HG02943 (cell line): ENCODE data around the gene PRXL2A.
"Not testable (repeated sequence)": the region's sequence is repeated elsewhere in the genome, so short reads cannot be mapped to it uniquely, and the experiment has no call there.

ENCODE experiments used
- ATAC-seq: cut with Tn5 transposase; IDR thresholded peaks from one replicate; pipeline ENCODE4 v1.9.1; 2021; ENCODE audit warnings: mild to moderate bottlenecking, low read depth, moderate library complexity; ENCODE audit not compliant: unreplicated experiment

Gene PRXL2A

DNA sequence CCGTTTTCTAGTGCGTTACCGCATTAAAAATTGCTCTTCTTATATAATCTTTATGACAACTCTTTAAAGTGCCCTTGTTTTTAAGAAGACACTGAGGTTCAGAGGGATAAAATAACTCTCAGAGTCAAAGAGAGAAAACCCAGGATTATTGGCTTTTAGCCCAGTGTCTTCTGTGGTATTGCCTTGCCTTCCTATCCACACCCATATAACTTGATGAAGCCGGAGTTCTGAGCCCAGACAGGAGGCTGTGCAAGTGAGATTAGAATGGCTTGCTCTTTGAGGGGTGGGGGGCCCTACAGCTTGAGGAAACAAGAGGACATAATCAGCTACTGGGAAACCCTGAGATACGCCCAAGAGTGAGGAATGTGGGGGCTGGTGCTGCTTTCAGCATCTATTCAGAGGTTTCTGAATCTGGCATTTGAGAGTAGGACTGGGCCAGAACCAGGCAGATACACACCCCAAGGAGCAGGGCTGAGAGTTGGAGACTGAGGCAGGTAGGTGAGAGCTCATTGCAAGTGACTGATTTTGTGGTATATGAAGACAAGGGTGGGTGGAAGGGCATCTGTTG, 2.3 kb downstream of the PRXL2A start:
- ATAC-seq = no peak

DNA sequence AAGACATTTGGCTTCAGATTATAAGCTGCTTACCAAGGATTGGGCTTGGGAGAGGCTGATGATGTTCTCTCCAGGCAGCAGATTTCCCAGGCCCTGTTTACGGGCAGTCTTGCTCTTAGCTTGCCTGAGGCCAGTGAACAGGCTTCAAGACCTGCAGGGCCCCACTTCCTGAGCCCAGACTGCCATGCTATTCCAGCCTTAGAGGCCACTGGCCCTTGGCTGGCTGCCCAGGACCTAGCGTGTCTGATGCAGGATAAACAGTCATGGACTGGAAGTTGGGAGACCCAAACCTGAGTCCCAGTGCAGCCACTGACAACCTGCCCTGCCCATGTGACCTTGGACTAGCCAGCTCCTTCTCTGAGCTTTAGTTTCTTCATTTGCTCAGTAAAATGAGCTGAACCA, 2.9 kb downstream of the PRXL2A start:
- no peak for ATAC-seq

DNA sequence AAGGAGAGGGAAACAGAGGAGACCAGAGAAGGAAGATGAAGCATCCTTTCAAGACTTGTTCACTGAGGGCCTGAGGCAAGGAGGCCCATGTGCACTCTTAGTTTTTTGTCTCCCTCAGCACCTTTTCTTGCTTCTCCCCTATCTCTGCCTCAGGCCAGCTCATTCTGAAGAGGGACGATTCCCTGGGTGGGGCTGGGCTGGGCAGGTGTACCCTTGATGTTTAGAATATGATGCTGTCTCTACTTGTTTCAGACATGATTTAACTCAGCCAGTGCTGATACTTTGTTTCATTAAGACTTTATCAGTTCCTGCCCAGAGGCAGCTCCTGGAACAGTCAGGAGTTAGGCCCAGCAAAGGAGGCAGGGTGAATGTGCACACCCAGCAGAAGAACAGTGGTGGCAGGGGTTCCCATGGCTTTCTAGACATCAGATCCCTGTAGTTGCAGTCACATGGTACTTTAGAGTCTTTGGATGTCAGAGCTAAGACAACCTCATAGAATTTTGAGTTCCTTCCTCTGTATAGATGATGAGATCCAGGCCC, 3.4 kb downstream of the PRXL2A start:
- ATAC-seq = no peak

DNA sequence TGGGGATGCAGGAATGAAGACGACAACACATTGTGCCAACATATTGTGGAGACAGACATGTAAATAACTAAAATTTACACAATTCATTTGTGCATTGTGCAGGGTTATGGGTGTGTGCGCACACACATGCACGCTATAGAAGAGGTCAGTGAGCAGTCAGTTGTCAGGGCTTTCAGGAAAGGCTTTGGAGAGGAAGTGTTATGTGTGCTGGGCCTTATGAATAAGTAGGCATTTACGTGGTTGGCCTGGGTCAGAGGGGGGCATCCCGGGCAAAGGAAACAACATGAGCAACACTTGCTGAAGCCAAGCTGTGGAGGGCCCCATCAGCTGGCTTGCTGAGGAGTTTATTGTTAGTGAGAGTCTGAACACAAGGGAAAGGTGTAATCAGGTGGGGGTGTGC, 4.1 kb downstream of the PRXL2A start:
- no peak for ATAC-seq

DNA sequence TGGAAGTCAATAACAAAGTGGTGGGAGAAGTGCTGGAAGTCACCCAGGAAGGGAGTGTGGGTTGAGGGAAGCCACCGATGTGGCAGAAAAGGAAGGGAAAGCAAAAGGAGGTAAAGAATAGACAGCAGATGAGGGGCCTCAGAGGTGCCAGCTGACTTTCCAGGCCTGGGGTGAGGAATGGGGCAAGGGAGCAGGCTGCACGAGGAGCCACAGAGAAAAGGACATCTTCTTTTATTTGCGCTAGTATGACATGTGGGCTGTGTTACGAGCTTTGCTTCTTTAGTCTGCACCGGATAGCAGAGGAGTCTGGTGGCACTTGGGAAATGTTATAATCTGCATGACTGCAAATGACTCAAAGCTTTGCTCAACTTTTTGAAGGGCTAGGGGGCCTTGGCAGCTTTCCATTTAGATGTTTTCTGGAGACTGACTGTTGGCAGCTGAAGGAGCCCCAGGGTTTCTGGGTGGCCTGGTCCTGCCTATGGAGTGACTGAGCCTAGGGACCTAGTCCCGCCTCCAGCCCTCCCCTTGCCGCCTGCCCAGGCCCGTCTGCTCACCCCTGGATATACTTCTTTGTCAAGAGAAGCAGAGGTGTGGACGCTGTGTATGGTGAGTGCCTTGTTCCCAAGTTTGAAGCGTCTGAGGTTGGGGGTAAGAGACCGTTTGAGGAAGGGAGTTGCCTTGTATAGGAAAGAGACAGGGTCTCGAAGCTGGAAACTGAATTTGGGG, 5.1 kb downstream of the PRXL2A start:
- ATAC-seq = no peak

DNA sequence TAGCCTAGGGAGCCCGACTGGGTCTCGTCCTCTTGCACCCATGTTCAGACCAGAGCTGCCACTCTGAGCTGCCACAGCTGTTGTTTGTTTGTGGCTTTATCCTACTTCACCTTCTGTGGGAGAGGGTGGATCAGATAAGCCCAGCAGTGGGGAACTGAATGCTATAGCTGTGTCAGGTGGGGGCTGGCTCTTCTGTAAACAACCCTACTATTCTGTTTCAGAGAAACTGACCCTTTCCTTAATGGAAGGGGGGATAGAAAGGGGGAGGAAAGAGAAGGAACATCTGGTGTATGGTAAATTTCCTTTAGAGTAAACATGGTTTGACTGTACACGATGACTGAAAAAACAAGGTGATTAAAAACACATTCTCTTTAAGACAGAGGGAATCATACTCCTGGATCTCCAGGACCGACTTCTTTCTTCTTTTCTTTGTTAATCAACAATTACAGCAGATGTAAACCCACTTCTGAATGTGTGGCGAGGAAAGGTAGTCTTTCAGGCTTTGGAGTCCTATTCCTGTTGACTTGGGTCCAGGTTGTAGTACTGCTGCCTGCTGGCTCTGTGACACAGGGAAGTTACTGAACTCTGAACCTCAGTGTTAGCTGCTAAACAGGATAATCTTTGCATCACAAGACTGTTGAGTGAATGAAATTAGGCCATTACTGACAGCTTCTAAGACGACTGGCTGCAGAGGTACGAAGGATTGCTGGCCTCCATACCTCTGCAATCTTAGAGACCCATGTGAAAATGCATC, 6.0 kb downstream of the PRXL2A start:
- ATAC-seq = no peak

DNA sequence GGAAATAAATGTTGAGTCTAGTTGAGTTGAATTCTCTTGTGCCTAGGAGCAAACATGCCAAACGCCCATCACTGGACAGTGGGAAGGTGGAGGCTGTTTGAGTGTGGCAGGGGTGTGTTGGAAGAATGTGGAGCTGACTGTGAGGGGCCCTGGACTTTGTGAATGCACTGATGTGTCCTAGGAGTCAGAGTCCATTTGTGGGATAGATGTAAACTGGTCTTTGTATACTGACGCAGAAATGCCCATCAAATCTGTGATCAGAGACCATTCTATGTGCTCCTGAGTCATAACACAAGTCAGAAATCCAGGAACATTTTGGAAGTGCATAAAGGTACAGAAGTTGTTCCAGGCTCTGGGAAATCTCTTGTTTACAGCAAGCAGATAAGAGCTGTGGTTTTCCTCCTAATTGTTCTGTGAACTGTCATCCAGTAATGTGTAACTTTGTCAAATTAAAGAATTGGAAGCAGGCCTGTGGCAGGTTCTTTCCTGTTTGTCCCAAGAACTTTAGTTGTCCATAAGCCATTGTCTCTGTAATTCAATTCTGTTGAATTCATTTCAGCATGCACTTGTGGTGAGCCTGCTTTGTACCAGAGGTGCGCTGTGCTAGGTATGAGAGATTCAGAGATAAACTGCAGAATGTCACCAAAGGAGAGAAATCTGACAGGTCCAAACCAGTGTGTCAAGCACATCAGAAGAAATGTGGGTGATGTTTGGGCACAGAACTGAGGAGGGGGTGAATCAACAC, 7.6 kb downstream of the PRXL2A start:
- no peak for ATAC-seq

DNA sequence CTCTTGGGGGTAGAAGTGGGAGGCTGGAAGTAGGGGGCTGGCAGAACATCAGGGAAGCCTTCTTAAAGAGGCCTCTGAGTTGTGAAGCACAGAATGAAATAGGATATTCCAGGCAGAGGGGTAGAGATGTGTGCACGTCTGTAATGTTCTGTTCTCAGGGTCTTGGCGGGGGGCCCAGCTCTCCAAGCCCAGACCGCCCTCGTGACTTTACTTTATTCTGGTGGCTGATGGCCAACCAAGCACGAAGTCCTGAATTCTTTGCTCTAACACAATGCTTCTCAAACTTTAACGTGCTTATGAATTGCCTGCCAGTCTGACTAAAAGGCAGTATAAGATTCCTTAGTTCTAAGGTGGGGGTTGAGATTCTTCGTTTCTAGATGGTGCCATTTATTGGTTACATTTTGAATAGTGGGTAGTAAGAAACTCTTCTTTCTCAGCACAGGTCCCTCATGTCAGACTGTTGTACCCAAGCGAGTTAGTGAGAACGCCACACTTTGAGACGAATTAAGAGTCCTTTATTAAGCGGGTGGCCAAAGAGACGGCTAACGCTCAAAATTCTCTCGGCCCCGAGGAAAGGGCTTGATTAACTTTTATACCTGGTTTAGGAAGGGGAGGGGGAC, 8.2 kb downstream of the PRXL2A start:
- no peak for ATAC-seq

DNA sequence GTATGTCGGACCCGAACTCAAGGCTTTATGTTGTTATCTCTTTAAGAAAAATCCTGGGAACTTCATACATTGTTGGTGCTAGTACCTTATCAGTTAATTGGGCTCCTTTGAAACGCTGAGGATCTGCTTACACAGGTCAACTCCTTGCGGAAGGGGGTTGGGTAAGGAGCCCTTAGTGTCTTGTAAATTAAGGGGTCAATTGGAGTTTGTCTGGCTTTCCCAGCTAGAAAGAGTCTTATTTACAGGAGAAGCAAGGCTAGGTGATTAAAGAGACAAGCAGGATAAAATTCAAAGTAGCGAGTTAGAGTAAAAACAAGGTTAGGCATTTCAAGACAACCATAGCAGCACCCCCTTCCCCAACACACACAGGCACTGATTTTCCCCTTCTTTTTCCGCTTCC, 8.9 kb downstream of the PRXL2A start:
- not testable (repeated sequence) for ATAC-seq

DNA sequence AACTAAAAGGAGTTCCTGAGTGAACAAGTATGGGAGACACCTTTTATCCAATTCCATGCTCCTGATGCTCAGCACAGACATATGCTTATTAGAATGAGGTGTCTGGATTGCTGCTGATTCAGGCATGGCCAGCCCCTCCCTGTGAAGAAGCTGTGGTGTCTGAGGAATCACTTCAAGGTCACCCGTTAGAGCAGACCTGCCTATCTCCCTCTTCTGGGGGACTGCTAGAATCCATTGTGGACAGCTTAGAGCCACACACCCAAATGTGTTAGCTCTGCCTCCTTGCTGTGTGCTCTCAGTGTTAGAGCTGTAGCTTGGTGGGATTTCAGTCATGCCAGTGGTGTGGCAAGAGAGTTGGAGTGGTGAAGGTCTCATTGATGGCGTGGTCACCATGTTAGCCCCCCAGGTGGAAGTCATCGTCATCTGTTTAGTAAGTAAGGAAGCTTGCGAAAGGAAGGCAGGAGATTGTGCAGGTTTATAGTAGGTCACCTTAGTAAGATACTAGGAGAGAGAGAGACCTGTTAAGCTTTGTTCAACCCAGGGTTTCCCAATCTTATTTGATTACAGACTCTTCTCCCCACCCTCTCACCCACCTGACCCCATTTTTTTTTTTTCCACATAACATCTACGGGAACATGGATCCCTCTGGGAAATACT, 12.8 kb downstream of the PRXL2A start:
- peak; percentile 13 for ATAC-seq

DNA sequence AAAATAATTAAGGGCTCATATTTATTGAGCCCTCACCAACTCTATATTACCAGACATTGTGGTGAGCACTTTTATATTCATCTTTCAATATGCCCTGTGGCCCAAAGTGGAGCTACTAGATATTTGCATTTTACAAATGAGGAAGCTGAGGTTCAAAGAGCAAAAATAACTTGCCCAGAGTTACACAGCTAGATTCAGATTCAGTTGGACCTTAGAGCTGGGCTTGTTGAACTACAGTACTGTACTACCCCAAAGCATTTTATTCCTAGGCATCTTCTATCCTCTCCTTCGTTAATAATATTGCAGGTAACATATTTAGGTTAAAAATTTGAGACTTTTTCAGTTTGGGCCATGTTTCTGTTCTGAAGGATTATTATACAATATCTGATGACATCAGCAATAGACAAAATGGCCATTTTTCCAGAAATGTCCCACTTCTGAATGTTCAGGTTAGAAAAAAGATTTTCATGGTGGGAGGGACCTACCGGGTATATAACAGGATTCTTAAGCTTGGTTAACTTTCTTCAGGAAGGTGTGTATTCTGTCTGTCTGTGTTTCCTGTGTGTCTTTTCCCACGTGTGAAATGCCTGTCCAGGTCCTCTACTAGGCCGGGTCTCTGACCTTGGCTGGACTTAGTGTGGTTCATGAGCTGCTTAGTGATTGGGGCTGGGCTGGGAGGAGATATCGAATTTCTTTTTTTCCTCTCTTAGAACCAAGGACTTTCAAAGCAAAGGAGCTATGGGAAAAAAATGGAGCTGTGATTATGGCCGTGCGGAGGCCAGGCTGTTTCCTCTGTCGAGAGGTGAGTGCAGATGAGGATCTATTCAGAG, 13.6 kb downstream of the PRXL2A start:
- ATAC-seq = peak; percentile 92

DNA sequence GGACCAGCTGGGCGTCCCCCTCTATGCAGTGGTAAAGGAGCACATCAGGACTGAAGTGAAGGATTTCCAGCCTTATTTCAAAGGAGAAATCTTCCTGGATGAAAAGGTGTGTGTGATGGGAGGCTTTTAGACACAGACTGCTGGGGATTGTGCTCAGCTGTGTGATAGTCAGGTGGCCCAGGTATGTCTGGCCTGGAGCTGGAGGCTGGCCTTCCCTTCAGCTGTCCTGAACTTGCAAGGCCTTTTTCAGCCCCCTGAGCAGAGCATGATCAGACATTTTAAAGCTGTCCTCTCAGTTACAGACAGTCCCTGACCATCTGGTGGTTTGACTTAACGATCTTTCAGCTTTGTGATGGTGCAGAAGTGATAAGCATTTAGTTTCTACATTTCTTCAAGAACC, 17.6 kb downstream of the PRXL2A start:
- no peak for ATAC-seq

DNA sequence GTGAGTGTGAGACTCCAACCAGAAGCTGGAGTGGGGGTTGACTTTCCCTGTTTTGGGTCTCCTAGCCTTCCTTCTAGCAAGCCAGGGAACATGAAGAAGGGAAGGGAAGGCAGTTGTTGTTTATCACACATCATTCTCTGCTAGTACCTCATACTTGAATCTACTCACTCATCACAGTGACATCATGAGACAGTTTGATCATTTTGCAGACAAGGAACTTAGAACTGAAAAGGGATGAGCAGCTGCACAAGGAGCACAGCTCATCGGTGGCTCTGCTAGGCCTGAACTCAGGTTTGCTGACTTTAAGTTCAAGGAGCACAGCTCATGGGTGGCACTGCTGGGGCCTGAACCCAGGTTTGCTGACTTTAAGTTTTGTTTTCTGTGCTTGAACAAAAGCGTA, 19.2 kb downstream of the PRXL2A start:
- no peak for ATAC-seq

DNA sequence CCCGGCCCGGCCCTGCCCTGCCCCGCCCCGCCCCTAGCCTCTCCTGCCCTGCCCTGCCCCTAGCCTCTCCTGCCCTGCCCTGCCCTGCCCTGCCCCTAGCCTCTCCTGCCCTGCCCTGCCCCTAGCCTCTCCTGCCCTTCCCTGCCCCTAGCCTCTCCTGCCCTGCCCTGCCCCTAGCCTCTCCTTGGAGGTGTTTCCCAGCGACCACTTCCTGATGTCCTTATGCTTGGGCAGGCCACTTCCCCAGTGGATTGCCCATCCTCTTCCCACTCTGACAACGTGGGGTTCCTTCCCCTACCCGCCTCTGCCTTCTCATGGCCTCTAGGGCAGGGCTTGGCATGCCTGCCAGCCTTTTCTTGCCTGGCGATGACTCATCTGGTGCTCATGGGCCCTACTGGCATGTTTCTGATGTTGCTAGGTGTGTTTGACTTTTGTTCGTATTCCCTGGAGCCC, 21.2 kb downstream of the PRXL2A start:
- no peak for ATAC-seq

DNA sequence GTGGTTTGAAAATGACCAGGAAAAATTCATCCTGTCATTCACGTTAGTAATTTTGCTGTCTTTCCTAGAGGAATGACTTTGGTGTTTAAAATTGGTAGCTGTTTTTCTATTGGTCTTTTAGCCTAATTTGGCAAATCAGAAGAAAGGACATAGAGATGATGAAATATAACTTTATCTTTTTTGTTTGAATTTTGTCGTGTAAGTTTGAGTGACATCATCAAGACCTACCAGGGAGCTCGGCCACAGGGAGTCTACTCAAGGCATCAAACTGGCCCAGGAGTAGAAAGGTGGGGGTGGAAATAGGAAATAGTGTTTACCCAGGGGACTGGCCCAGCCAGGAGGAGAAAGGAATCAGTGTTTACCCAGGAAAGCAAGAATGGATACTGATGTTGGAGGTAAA, 24.8 kb downstream of the PRXL2A start:
- no peak for ATAC-seq

DNA sequence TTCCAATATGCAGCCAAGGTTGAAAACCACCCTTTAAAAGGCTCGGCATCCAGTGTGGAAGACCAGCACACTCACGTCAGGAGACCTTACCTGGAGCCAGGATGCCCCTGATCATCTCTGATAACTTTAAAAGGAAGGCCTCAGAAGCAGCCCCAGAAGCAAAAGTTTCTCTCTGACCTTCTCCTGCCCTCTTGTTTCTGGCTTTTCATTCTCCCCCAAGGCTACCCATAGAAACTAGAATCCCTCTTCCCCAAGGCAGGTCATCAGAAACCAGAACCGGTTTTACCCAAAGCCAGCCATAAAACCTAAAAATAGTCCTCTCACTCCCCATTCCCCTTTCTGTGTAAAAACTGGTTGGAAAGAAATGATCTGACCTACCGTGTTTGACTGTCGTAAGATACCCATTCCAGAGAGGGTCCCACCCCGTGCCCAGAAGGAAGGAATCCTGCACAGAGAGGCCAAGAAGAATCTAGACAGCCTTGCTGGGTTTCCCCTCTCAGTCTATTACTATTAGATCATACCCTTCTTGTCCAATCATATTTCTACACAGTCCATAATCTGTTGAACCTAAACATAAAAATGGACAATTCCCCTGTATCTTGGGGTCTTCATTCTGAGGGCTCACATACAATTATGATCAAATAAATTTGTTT, 28.2 kb downstream of the PRXL2A start:
- no peak for ATAC-seq

DNA sequence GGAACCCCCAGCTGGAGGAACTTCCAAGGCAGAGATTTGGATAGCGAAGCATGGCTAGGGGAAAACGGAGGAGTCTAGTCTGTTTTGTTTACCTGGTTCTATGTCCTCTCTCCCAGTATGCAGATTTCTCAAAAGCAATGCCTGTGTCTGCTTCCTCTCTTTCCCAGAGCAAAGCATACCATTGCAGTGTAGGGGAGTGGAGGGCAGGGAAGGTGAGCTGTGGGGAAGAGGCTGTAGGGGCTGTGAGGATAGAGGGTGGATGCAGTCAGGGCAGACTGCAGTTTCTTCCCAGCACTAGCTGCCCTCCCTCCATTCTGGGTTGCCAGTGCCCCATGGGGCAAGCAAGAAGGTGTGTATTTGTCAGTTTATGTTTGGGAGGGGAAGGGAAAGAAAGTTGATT, 28.9 kb downstream of the PRXL2A start:
- ATAC-seq = no peak

DNA sequence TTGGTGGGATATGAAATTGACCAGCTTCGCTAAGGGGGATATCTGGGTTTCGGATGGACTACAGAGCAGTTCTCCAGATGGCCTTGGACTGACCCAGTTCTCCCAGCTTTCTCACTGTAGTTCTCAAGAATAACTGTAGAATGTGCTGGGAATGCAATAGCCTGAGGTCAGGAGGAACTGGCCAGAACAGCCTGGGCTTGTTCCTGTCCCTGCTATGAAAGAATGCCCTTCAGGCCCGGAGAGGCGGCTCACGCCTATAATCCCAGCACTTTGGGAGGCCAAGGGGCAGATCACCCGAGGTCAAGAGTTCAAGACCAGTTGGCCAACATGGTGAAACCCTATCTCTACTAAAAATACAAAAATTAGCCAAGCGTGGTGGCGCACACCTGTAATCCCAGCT, 33.5 kb downstream of the PRXL2A start:
- ATAC-seq = no peak

DNA sequence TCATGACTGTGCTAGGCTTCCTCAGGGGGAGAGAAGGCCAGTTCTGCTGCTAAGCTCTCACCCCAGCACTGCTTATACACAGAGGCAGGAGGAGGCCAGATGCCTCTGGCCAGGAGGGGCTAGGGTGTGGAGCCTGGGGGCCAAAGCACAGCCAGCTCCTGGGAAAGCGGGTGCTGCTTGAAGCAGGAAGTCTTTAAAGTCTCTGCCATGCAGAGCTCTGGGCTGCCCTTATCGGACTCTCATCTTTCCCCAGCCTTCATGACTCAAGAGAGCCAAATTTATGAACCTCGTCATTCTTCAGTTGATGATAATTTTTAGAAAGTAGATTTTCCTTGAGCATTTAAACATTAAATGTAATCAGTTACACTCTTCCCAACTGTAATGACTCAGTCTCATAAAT, 34.5 kb downstream of the PRXL2A start:
- no peak for ATAC-seq
